Astrocyte of the cerebellum (primary cell): Measurements from ENCODE around the gene TNFRSF17.

ENCODE experiments used
- DNase-seq: peaks from one replicate; pipeline ENCODE4 v3.0.0-alpha.2; 2011; ENCODE audit warnings: low read depth
- H3K4me3 ChIP-seq: 2 replicates; pipeline ENCODE4 v1.5.1; 2011; ENCODE audit warnings: mild to moderate bottlenecking, low read depth, low read length, moderate library complexity
- in situ Hi-C: cut with HindIII; loops from 2 replicates; pipeline ENCODE4 v1.10.0; 2017; ENCODE audit warnings: low sequenced_read_pairs
- TF ChIP-seq, protein P1 (sequence below): IDR thresholded peaks from 2 replicates; pipeline ENCODE4 v1.5.1; 2012; ENCODE audit warnings: low read length, low read depth, moderate library complexity, mild to moderate bottlenecking; ENCODE audit errors: missing control alignments

The TNFRSF17 gene

DNA sequence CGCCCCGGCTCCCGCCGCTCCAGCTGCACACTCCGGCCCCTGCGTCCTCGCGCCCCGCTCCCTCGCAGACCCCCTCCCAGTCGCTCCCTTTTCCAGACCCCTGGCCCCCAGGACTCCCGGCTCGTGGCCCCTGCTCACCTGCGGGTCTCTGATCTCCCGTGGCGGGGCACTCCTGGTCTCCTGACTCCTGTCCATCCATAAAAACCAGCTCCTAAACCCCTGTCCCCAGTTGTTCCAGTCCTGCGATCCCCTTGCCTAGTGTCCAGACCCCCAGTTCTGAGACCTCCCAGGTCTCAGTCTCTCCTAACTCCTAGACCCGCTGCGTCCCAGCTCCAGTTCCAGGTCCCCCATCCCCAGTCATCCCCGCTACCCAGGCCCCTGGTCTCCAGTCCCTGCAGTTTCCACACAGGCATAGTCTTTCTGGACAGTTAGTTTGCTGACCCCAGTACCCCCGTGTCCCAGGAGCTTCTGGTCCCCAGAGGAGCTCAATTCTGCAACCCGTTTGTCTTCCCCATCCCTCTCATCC, 11.9 kb downstream of the TNFRSF17 start:
- H3K4me3 ChIP-seq: peak overlapping the region; percentile 97
- DNase-seq: no peak
- TF ChIP-seq, protein P1, sequence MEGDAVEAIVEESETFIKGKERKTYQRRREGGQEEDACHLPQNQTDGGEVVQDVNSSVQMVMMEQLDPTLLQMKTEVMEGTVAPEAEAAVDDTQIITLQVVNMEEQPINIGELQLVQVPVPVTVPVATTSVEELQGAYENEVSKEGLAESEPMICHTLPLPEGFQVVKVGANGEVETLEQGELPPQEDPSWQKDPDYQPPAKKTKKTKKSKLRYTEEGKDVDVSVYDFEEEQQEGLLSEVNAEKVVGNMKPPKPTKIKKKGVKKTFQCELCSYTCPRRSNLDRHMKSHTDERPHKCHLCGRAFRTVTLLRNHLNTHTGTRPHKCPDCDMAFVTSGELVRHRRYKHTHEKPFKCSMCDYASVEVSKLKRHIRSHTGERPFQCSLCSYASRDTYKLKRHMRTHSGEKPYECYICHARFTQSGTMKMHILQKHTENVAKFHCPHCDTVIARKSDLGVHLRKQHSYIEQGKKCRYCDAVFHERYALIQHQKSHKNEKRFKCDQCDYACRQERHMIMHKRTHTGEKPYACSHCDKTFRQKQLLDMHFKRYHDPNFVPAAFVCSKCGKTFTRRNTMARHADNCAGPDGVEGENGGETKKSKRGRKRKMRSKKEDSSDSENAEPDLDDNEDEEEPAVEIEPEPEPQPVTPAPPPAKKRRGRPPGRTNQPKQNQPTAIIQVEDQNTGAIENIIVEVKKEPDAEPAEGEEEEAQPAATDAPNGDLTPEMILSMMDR: no peak
- in situ Hi-C loops: no loop called here

DNA sequence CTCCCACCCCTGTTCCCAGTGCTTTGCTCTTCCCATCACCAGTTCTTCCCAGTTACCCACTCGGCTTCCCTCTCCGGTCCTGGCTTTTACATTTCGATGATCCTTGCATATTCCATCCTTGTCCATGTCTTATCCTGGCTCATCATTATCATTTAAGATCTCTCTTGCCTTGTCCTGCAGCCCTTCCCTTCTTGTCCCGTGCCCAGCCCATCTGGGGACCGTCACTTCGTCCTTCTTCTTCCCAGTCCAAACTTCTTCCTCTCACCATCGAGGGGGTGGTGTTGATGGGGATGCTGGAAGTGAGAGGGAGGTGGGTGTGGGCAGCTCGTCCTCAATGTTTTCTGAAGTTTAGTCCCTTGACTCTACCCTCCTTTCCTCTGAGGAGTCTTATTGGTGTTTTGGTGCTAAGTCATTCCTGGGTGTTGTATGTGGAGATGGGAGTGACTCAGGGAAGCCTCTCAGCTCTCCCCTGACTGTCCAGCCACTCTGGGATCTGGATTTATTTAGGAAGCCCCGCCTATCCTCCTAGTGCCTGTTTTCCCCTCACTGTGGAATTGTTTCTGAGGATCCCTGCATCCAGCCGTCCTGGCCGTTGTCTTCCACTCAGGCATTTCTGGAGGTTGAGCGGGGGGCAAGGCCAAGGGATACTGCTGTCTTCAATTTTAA, 12.5 kb downstream of the TNFRSF17 start:
- DNase-seq: peak; percentile 42
- H3K4me3 ChIP-seq: peak overlapping the region; percentile 97
- TF ChIP-seq, protein P1: no peak
- in situ Hi-C loops: no loop called here

DNA sequence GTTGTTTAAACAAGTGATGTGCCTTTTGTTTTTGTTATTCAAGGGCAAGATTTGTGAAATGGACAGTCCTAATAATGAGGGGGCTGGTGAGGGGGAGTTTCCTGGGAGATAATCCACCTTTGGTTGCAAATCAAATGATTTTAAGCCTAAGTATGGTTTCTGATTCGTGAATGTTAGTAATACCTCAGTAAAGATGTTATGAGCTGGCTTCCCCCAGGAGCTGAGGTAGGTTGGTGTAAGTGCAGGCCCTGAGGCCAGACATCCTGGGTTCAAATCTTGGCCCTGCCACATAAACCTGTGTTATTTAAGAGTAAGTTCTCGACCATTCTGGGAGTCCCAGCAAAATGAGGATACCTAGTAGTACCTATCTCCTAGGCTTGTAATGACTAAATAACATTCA, 13.1 kb downstream of the TNFRSF17 start:
- DNase-seq: no peak
- in situ Hi-C loops: no loop called here
- TF ChIP-seq, protein P1: no peak
- peak overlapping the region; percentile 97 for H3K4me3 ChIP-seq

DNA sequence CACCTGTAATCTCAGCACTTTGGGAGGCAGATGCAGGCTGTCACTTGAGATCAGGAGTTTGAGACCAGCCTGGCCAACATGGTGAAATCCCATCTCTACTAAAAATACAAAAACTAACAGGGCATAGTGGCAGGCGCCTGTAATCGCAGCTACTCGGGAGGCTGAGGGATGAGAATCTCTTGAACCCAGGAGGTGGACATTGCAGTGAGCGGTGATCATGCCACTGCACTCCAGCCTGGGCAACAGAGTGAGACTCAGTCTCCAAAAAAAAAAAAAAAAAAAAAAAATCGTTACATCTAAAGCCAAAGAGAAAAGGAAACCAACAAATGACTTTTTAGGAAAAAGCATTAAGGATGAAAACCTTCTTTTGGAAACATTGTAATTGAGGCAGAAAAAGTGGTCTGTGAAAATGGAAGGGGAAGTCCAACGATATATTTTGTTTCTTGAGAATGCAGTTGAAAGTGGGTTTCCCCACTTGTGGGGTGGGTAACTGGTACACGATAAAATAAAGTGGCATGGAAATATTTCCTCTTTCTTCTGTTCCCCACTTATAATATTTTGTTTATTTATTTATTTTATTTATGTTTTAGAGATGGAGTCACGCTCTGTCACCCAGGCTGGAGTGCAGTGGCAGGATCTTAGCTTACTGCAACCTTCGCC, 14.1 kb downstream of the TNFRSF17 start:
- in situ Hi-C loops: no loop called here
- H3K4me3 ChIP-seq: no peak overlapping the region
- DNase-seq: no peak
- TF ChIP-seq, protein P1: no peak

DNA sequence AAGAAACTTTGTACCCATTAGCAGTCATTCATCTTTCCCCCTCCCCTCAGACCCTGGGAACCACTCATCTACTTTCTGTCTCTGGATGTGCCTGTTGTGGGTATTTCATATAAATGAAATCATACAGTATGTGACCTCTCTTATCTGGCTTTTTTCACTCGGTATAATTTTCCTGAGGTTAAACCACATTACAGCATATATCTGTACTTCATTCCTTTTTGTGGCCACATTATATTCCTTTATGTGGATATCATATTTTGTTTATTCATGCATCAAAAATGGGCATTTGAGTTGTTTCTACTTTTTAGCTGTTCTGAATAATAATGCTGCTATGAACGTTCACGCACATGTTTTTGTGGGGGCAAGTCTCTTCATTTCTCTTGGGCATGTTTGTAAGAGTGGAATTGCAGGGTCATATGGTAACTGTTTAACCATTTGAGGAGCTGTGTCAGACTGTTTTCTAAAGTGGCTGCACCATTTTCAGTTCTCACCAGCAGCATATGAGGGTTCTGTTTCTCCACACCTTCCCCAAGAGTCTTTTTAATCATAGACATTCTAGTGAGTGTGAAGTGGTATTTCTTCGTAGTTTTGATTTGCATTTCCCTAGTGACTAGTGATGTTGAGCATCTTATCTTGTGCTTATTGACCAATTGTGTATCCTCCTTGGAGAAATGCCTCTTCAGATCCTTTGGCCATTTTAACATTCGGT, 15.3 kb downstream of the TNFRSF17 start:
- no peak overlapping the region for H3K4me3 ChIP-seq
- in situ Hi-C loops: no loop called here
- no peak for DNase-seq
- TF ChIP-seq, protein P1: no peak

DNA sequence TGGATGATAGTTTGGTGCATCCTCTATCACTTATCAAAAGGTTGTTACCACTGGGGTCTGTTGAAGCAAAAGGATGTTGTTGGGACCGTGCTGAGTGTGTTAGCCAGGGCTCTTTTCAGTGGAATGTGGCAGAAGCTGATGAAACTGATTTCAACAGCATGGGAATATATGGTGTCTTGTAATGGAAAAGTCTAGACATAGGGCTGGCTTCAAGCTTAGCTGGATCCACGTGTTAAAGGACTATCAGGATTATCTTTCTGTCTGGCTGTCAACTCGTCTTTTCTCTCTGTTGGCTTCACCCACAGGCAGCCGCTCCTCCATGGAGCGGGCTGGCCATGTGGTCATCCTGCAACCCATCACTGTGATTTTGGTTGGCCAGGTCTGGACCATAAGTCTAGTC, 20.2 kb downstream of the TNFRSF17 start:
- DNase-seq: no peak
- TF ChIP-seq, protein P1: no peak
- in situ Hi-C loops: no loop called here
- no peak overlapping the region for H3K4me3 ChIP-seq
